Psoas muscle (tissue), 7 donors: ENCODE data around the gene TRMT10C. TPM values are rescaled to one million over a fixed set of nuclear protein-coding genes. Genes with fewer than 3 reads are reported as not detected.

Experiments used
- polyA plus RNA-seq, 3 donors: library from polyadenylated mRNA; stranded (reverse); fragments of 200-250 nt; gene quantifications; one replicate each; pipeline ENCODE4 v1.2.3, GENCODE V29; 2013
- total RNA-seq, 4 donors: library from RNA; stranded (reverse); fragmentation: NEBNext Ultra II Directional in 2 of 4; extraction: Animal tissue kit (Norgen Biotek cat#: 25700) in 2 of 4; gene quantifications; one replicate each; pipeline versions ENCODE4 v1.2.1 to v1.2.4, GENCODE V29; 2021 to 2023
- donor health status: healthy with polysubstance abuse.
- donor health status: DM: no; HTN: no; CAD: no; lungs with moderate emphysema.
- donor health status: Bipolar disorder and iron deficiency.
- donor health status: healthy.
- donor health status: DM: no; HTN: no; CAD: no.
- donor health status: DM: no; HTN: no; CAD: no.
- donor health status: DM: yes; HTN: yes; CAD: no.

Gene TRMT10C
- total and polyA plus RNA-seq, 7 donors, result 23.4 to 64.0 (median 28.3) TPM

Other genes with a start within 250 kb of the TRMT10C start
- gene IMPG2, start 241.3 kb upstream of the TRMT10C start, total RNA-seq, result under 1 TPM; 0.17 to 0.64 (median 0.40) TPM
- gene IMPG2, start 241.3 kb upstream of the TRMT10C start, polyA plus RNA-seq, result under 1 TPM; 0.05 to 0.09 (median 0.08) TPM
- gene SENP7, start 48.7 kb upstream of the TRMT10C start, total RNA-seq, result 1 to 10 TPM; 7.7 to 8.7 (median 8.2) TPM
- 1 to 10 TPM; 4.2 to 4.7 (median 4.4) TPM for gene SENP7, start 48.7 kb upstream of the TRMT10C start, polyA plus RNA-seq
- 100 to 1,000 TPM in 2 of 4 donors, 10 to 100 TPM in 2; 80.6 to 133 (median 112) TPM for gene PCNP, start 12.3 kb downstream of the TRMT10C start, total RNA-seq
- gene PCNP, start 12.3 kb downstream of the TRMT10C start, polyA plus RNA-seq, result 100 to 1,000 TPM in 2 of 3 donors, 10 to 100 TPM in 1; 77.8 to 128 (median 105) TPM
- 10 to 100 TPM; 10.3 to 12.6 (median 11.6) TPM for gene ZBTB11, start 115.3 kb downstream of the TRMT10C start, total RNA-seq
- 1 to 10 TPM; 5.5 to 9.8 (median 5.9) TPM for gene ZBTB11, start 115.3 kb downstream of the TRMT10C start, polyA plus RNA-seq
- gene RPL24, start 124.8 kb downstream of the TRMT10C start, total RNA-seq, result 100 to 1,000 TPM; 744 to 950 (median 822) TPM
- gene RPL24, start 124.8 kb downstream of the TRMT10C start, polyA plus RNA-seq, result 1,000 to 10,000 TPM; 1,534 to 1,772 (median 1,709) TPM
- 10 to 100 TPM in 1 of 4 donors, 1 to 10 TPM in 3; 5.9 to 12.5 (median 7.9) TPM for gene CEP97, start 162.7 kb downstream of the TRMT10C start, total RNA-seq
- 1 to 10 TPM; 1.6 to 6.3 (median 1.9) TPM for gene CEP97, start 162.7 kb downstream of the TRMT10C start, polyA plus RNA-seq
- 10 to 100 TPM; 37.4 to 59.3 (median 45.6) TPM for gene NXPE3, start 217.3 kb downstream of the TRMT10C start, total RNA-seq
- gene NXPE3, start 217.3 kb downstream of the TRMT10C start, polyA plus RNA-seq, result 10 to 100 TPM; 10.8 to 67.7 (median 17.5) TPM